Endodermal cell (in vitro differentiated cells): ENCODE measurements around the gene PIK3C3. TPM values are rescaled to one million over a fixed set of nuclear protein-coding genes. Genes with fewer than 3 reads are reported as not detected.

Experiments
- DNase-seq: peaks from one replicate; pipeline ENCODE4 v3.0.0-alpha.2; 2017
- H3K27ac ChIP-seq: 2 replicates; pipeline ENCODE4 v1.5.1; 2013; ENCODE audit warnings: mild to moderate bottlenecking, low read depth, low read length, moderate library complexity
- H3K27me3 ChIP-seq: 2 replicates; pipeline ENCODE4 v1.6.1; 2013; ENCODE audit warnings: mild to moderate bottlenecking, low read length, moderate library complexity; ENCODE audit not compliant: insufficient read depth, control insufficient read depth, poor library complexity, severe bottlenecking
- H3K36me3 ChIP-seq: 2 replicates; pipeline ENCODE4 v1.7.0; 2013; ENCODE audit warnings: mild to moderate bottlenecking, low read length, moderate library complexity; ENCODE audit not compliant: control insufficient read depth, insufficient read depth
- H3K4me1 ChIP-seq: one replicate; pipeline ENCODE4 v1.7.0; 2013; ENCODE audit warnings: low read length; ENCODE audit not compliant: control insufficient read depth, insufficient read depth
- H3K4me3 ChIP-seq: 2 replicates; pipeline ENCODE4 v1.5.1; 2013; ENCODE audit warnings: mild to moderate bottlenecking, low read length, moderate library complexity
- H3K9ac ChIP-seq: 2 replicates; pipeline ENCODE4 v1.6.1; 2013; ENCODE audit warnings: mild to moderate bottlenecking, low read length, moderate library complexity; ENCODE audit not compliant: poor library complexity, severe bottlenecking; ENCODE audit errors: extremely low read depth
- H3K9me3 ChIP-seq: 2 replicates; pipeline ENCODE4 v1.6.1; 2013; ENCODE audit warnings: mild to moderate bottlenecking, low read length, moderate library complexity; ENCODE audit not compliant: control insufficient read depth
- H3K27ac Mint-ChIP-seq: 2 replicates; pipeline ENCODE4 v1.8.0; 2020; ENCODE audit warnings: mixed read lengths
- H3K27me3 Mint-ChIP-seq: 2 replicates; pipeline ENCODE4 v1.8.0; 2021; ENCODE audit warnings: mild to moderate bottlenecking, mixed read lengths; ENCODE audit not compliant: insufficient read depth
- H3K36me3 Mint-ChIP-seq: 2 replicates; pipeline ENCODE4 v1.8.0; 2020; ENCODE audit warnings: low read depth, mixed read lengths
- H3K4me1 Mint-ChIP-seq: 2 replicates; pipeline ENCODE4 v1.8.0; 2020; ENCODE audit warnings: mixed read lengths
- H3K4me3 Mint-ChIP-seq: 2 replicates; pipeline ENCODE4 v1.8.0; 2020; ENCODE audit warnings: mild to moderate bottlenecking, moderate library complexity, mixed read lengths
- H3K9me3 Mint-ChIP-seq: 2 replicates; pipeline ENCODE4 v1.8.0; 2020; ENCODE audit warnings: mild to moderate bottlenecking, mixed read lengths
- CTCF ChIP-seq: fragments of 200-600 bp; sonication (generic); conservative IDR thresholded peaks from 2 replicates; pipeline ENCODE4 v1.5.0; 2021; ENCODE audit warnings: antibody characterized with exemption, mild to moderate bottlenecking
- WGBS, 2 experiments: methylation state at CpG; one replicate each; pipeline versions ENCODE4 v1.1.5 to v1.1.7; 2013; ENCODE audit warnings: missing lambda C conversion rate in 2 of 2, mixed read lengths in 1 of 2; ENCODE audit not compliant: insufficient coverage in 1 of 2, insufficient read length in 1 of 2; 5-methylcytosine and 5-hydroxymethylcytosine counted together
- total RNA-seq, 2 donors: library from RNA; stranded (reverse); fragmentation: NEBNext Ultra II Directional in 1 of 2; extraction: Animal tissue kit (Norgen Biotek cat#: 25700) in 1 of 2; gene quantifications; 2 replicates in 1 of 2; 3 replicates in 1 of 2; pipeline ENCODE4 v1.2.1, GENCODE V29; 2021

The PIK3C3 gene
- total RNA-seq, 2 donors from 2014 or later: 47.0 to 64.8 TPM

DNA sequence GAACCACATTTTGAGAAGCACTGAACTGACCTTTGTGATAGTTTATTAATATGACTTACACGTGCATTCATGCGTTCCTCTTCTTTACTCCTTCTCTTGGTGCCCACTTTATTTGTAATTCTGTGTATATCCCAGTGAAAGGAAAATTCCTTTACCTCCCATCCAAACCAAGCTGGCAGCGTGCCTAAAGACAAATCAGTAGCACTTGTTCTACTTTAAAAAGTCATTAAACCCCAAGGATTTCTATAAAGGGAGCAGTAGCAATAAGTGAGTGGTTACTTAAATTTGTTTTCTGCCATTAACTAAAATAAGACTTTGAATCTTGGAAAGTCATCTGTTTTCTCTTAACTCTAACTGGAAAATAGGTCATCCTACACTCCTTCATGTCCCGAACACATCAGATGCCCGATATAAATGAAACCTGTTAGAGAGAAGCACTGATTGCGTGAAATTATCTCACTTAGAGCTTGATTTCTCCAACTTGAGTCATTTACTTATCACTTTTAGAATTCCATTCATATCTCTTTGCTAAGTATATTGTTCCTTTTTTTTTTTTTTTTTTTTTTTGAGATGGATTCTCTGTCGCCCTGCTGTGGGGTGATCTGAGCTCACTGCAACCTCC lies 10.7 kb downstream of the PIK3C3 start:
- no peaks in the 10 kb centered on the region for H3K9me3 ChIP-seq
- Mint-ChIP-seq H3K27ac (peak overlapping the region; percentile 9), H3K27me3 (no peaks in the 10 kb centered on the region), H3K4me1 (peaks cover 12% of the 10 kb centered on the region), H3K4me3 (no peak overlapping the region), H3K36me3 (peaks cover 39% of the 10 kb centered on the region), H3K9me3 (no peaks in the 10 kb centered on the region)
- no peaks in the 10 kb centered on the region for H3K4me1 ChIP-seq
- no peak overlapping the region for H3K27ac ChIP-seq
- DNase-seq: no peak
- H3K4me3 ChIP-seq: no peak overlapping the region
- no peaks in the 10 kb centered on the region for H3K27me3 ChIP-seq
- TF ChIP-seq CTCF: no peak
- no peak overlapping the region for H3K9ac ChIP-seq
- H3K36me3 ChIP-seq: peaks cover 58% of the 10 kb centered on the region
- WGBS, 2 experiments: 89% methylated on average over 4 to 6 of the region's 7 CpGs

GRCh38 chr18:41966943-41967342 lies 11.9 kb downstream of the PIK3C3 start:
- no peak overlapping the region for H3K27ac ChIP-seq
- no peak overlapping the region for H3K4me3 ChIP-seq
- peaks cover 57% of the 10 kb centered on the region for H3K36me3 ChIP-seq
- no peaks in the 10 kb centered on the region for H3K27me3 ChIP-seq
- H3K36me3 Mint-ChIP-seq: peaks cover 36% of the 10 kb centered on the region
- no peak overlapping the region for H3K4me3 Mint-ChIP-seq
- no peak for DNase-seq
- 93 to 100% methylated on average over 3 to 4 of the region's 4 CpGs for WGBS, 2 experiments
- no peak overlapping the region for H3K27ac Mint-ChIP-seq
- H3K9me3 Mint-ChIP-seq: no peaks in the 10 kb centered on the region
- no peaks in the 10 kb centered on the region for H3K9me3 ChIP-seq
- H3K4me1 Mint-ChIP-seq: peaks cover 12% of the 10 kb centered on the region
- H3K4me1 ChIP-seq: no peaks in the 10 kb centered on the region
- H3K9ac ChIP-seq: no peak overlapping the region
- TF ChIP-seq CTCF: no peak
- H3K27me3 Mint-ChIP-seq: no peaks in the 10 kb centered on the region

DNA sequence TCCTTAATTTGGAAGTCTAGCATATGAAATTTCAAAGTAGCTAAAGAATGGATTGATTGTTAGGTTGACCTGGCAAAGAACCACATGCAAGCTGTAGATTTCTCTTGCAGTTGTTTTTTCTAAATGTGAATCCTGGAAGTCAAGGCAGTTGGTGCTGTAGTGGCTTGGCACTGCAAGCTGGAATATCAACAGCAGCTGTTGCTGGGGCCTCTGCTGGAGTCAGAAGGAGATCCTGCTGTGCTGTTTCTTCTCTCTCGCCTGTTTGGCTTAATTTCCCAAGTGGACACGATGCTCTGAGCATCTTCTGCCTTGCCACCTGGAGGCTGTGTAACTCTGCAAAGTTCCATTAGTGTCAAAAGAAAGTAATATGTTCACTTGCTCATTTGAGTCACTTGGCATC lies 12.6 kb downstream of the PIK3C3 start:
- Histone ChIP-seq H3K27ac (no peak overlapping the region), H3K27me3 (no peaks in the 10 kb centered on the region), H3K4me3 (no peak overlapping the region), H3K9me3 (no peaks in the 10 kb centered on the region), H3K9ac (no peak overlapping the region), H3K36me3 (peaks cover 54% of the 10 kb centered on the region), H3K4me1 (no peaks in the 10 kb centered on the region)
- Mint-ChIP-seq H3K4me3 (no peak overlapping the region), H3K9me3 (no peaks in the 10 kb centered on the region), H3K36me3 (peaks cover 34% of the 10 kb centered on the region), H3K27ac (no peak overlapping the region), H3K4me1 (peaks cover 12% of the 10 kb centered on the region), H3K27me3 (no peaks in the 10 kb centered on the region)
- DNase-seq: no peak
- no peak for TF ChIP-seq CTCF
- 92 to 95% methylated on average over 2 of the region's 2 CpGs for WGBS, 2 experiments
